ENCODE results near the gene TMEM242. TPM values are rescaled to one million over a fixed set of nuclear protein-coding genes. Genes with fewer than 3 reads are reported as not detected.

TMEM242 gene
- total and polyA plus RNA-seq, 2 of the 13 experiments (the other 11 are each of a cell fraction or from before 2014, with no cell fraction given): 5.6 to 11.1 TPM

GRCh38 chr6:157274471-157275226, 48.7 kb downstream of the TMEM242 start (continued):
- TF ChIP-seq ZBTB34 (CRISPR knock-in tag; IDR thresholded peaks at IDR 0.05) (no peak), ZNF501 (CRISPR knock-in tag; IDR thresholded peaks at IDR 0.05) (peak; percentile 48; the same call in 1 of the 2 replicates), NFIB (CRISPR knock-in tag; IDR thresholded peaks at IDR 0.05; ENCODE audit: borderline replicate concordance) (no peak), ZNF629 (CRISPR knock-in tag; conservative IDR thresholded peaks at IDR 0.05) (no peak), ZNF367 (CRISPR knock-in tag; IDR thresholded peaks at IDR 0.05; ENCODE audit: borderline replicate concordance) (0 out of 2 replicates have a peak, but pooled peaks have one; percentile 76), ZNF615 (CRISPR knock-in tag; IDR thresholded peaks at IDR 0.05; ENCODE audit: borderline replicate concordance) (no peak), ZNF326 (CRISPR knock-in tag; IDR thresholded peaks at IDR 0.05; ENCODE audit: borderline replicate concordance) (no peak), ZNF496 (CRISPR knock-in tag; IDR thresholded peaks at IDR 0.05; ENCODE audit: insufficient replicate concordance) (no peak), ZBTB39 (CRISPR knock-in tag; IDR thresholded peaks at IDR 0.05) (no peak), PAWR (CRISPR knock-in tag; IDR thresholded peaks at IDR 0.05; ENCODE audit: borderline replicate concordance) (0 out of 2 replicates have a peak, but pooled peaks have one; percentile 69), ZNF317 (CRISPR knock-in tag; IDR thresholded peaks at IDR 0.05) (no peak), ZNF609 (CRISPR knock-in tag; IDR thresholded peaks at IDR 0.05; ENCODE audit: borderline replicate concordance) (0 out of 2 replicates have a peak, but pooled peaks have one; percentile 29), MIER3 (CRISPR knock-in tag; IDR thresholded peaks at IDR 0.05; ENCODE audit: borderline replicate concordance) (no peak), EED (CRISPR knock-in tag; IDR thresholded peaks at IDR 0.05) (peak; percentile 7; the same call in 1 of the 2 replicates), HOXA5 (CRISPR knock-in tag; IDR thresholded peaks at IDR 0.05) (0 out of 2 replicates have a peak, but pooled peaks have one; percentile 47), ZNF841 (CRISPR knock-in tag; IDR thresholded peaks at IDR 0.05; ENCODE audit: borderline replicate concordance) (no peak), PRMT3 (CRISPR knock-in tag; IDR thresholded peaks at IDR 0.05; ENCODE audit: borderline replicate concordance, low read depth) (0 out of 2 replicates have a peak, but pooled peaks have one; percentile 48), ZC3H4 (CRISPR knock-in tag; IDR thresholded peaks at IDR 0.05; ENCODE audit: borderline replicate concordance) (no peak), ZNF354B (CRISPR knock-in tag; IDR thresholded peaks at IDR 0.05) (no peak), POLR2AphosphoS2 (IDR thresholded peaks at IDR 0.05; ENCODE audit: low read depth, low read length) (no peak)
